GM21367 (cell line): ENCODE data around the gene ASS1.

Experiments used
- ATAC-seq: cut with Tn5 transposase; IDR thresholded peaks from one replicate; pipeline ENCODE4 v1.9.1; 2021; ENCODE audit not compliant: unreplicated experiment

Gene ASS1

DNA sequence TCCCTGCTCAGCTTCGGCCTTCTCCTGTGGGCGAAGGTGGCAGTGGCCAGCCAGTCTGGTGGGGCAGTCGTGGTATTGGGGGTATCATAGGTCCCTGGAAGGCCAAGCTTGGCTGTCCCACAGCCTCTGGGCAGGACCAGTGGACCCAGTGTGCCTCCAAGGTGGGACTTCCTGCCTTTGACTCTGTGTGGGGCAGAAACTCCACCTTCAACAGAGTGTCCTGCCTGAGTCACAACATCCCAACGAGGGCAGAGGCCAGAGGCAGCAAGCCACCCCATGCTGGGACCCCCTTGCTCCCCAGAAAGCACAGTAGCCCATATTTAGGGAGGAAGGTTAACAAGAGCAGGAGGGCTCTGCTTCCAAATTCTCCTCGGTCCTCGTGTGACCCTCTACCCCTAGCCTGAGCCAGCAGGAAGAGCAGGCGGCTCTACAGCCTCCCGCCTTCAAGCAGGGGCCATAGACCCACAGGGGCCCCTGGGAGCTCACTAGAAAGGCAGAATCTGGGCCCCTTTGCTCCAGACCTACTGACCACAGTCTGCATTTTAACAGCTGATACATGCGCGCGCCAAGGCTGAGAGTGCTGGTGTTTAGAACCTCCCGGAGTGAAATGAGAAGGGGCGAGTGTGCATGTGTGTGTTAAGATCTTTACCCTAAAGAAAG lies 83.0 kb downstream of the ASS1 start:
- no peak for ATAC-seq

DNA sequence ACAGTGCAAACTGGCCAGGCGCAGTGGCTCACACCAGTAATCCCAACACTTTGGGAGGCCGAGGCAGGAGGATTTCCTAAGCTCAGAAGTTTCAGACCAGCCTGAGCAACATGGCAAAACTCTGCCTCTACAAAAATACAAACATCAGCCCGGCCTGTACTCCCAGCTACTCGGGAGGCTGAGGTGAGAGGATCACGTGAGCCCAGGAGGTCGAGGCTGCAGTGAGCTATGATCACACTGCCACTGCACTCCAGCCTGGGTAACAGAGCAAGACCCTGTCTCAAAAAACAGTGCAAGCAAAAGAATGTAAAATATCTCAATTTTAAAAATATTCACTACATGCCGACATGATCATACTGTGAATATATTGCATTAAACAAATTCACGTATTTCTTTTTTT lies 83.9 kb downstream of the ASS1 start:
- no peak for ATAC-seq

DNA sequence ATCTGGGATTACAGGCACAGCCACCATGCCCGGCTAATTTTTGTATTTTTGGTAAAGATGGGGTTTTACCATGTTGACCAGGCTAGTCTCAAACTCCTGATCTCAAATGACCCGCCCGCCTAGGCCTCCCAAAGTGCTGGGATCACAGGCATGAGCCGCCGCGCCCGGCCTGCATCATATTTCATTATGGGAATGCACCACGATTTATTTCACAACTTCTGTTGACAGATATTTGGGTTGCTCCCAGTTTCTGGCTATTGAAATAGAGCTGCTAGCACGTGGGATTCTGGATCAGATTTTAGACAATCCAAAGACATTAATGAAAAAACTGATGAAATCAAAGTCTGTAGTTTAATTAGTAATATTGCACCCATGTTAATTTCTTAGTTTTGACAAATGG lies 86.2 kb downstream of the ASS1 start:
- no peak for ATAC-seq

DNA sequence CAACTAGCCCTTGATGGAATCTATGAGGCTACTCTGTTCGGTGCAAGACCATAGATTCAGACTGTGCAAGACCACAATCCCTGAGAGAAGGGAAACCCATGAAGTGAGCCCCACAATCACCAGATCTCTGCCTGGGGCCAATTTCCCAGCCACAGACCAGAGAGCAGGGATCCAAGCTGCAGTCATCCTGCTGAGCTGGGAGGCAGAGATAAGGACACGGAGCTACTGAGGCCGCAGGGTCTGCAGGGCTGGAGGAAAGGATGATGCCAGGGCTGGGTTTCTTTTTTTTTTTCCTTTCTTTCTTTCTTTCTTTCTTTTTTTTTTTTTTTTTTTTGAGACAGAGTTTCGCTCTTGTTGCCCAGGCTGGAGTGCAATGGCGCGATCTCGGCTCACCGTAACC lies 86.9 kb downstream of the ASS1 start:
- ATAC-seq, result no peak

DNA sequence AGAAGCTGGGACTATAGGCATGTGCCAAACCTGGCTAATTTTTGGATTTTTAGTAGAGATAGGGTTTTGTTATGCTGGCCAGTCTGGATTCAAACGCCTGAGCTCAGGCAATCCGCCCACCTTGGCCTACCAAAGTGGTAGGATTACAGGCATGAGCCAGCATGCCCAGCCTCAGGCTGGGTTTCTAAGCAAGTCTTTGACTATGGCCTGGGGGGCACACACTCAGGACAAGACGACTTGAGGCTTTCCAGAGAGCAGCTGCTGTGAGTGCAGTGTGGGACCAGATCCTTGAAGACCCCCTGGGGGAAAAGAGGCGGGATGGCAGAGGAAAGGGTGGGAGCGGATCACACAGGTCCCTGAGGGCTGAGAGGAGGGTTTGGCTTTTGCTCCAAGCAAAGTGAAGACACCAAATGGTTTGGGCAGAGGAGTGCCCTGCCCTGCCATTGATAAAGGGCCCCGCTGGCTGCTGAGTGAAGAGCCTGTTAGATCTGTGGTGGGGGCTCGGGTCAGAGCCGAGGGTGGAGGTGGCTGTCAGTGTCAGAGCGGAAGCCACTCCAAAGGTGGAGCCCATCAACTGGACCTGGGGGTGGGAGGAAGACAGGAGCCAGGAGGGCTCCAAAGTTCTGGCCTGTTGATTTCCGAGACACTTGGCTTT lies 87.8 kb downstream of the ASS1 start:
- ATAC-seq, result no peak

DNA sequence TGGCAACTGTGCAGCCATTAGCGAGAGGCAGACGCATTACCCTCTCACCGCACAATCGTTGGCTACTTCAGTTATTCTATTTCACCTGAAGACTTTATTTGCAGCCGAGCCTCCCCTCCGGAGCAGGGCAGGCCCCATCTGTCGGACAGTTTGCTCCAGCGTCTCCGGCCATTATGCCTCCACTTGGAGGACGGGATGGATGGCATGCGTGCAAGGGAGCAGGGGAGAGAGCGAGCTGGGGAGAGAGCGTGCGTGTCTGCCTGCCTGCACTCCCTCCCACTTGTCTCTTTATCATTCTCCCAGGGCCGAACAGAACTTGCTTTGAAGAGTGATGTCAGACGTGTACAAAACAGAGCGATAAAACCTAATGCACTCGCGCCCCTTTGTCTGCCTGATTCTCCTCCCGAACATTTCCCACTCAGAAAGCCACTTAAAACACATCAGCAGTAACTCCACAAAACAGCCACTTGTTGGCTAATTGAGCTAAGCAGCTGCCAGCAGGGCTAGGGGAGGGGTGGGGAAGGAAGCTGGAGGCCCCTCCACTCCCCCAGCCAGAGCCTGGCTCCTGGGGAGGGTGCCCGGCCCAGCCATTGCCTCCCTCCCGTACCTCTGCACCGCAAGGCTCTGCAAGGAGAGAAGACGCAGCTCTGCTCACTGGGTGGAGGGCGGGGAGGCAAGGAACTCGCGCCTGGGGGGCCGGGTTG lies 91.2 kb downstream of the ASS1 start:
- ATAC-seq, result no peak

DNA sequence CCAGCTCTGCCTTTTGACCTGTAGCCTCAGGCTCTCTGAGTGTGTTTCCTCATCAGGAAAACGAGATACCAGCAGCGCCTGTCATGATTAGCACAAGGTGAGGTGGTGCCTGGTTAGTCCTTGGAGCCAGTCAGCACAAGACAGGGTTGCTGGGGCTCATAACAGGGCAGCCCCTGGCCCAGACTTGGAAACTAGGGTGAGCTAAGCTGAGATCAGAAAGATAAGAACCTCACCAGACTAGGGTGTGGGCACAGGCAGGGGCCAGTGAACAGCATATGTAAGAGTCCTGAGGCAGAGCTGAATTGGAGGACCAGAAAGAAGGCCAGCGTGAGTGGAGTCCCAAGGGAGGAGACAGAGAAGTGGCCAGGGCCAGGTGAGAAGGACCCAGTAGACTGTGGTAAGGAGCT lies 91.9 kb downstream of the ASS1 start:
- no peak for ATAC-seq

DNA sequence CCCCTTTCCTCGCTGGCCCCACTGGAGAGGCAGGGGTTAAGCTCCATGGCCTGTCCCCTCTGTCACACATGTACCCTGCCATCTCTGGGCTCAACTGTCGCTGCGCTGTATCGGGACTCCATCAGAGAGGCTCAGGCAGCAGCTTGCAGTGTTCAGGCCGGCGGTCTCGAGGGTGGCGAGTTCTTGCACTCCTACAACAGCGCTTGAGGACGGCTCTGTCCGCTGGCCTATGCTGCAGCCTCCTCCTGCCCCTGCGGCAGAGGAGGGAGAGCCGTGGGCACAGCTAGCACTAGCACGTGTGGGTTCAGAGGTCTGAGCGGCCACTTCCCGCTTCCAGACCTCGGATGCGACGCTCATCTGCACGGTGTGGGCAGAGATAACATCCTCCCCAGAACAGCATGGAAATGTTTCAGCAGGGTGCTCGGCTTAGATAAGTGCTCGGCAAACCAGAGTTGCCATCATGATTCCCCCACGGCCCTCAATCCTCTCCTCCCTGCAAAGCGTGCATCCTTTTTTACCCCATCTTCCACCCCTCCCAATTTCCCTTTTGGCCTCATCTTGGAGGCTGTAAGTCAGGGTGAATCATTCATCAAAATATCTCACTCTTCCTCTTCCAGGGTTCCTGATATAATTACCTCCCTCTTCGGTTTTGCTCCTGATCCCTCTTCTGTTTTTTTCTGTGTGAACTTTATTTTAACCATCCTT lies 92.7 kb downstream of the ASS1 start:
- no peak for ATAC-seq

DNA sequence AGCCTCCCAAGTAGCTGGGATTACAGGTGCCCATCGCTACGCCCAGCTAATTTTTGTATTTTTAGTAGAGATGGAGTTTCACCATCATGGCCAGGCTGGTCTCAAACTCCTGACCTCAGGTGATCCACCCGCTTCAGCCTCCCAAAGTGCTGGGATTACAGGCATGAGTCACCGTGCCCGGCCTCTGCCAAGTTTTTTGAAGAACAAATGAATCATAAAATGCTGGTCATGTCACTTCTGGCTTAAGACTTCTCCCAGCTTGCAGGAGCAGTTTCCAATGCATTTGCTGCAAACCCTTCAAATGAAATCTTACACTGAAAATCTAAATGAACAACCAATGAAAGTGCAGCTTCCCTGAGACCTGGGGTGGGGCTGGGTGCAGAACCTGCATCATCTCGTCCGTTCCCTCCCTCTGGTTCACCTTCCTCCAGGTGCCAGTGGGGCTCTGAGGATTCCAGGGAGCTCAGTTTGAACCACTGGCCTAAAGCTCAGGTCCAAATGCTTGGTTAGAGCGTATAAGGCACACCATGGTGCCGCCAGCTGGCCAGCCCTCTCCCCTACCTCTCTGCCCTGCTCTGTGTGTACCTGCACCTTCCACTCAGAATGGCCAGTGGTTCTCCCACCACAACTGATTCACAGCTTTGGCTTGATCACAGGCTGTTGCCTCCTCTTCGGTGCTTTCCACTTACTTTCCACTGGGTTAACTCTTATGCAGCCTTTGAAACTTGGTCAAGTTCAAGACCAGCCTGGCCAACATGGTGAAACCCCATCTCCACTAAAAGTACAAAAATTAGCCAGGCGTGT lies 94.9 kb downstream of the ASS1 start:
- no peak for ATAC-seq

DNA sequence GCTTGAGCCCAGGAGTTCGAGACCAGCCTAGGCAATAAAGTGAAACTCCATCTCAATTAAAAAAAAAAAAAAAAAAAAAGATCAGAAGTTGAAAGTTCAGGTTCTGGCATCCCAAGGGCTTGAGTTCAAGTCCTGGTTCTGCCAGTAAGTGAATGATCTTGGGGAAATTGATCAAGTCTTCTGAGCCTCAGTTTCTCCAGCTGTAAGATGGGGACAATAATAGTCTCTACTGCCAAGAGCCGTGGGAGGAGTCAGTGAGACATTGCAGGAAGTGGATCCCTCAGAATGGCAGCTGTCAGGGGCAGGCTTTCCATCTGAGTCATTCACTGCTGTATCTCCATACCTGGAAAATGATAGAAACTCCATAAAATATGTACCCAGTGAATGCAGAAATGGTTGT lies 96.8 kb downstream of the ASS1 start:
- ATAC-seq, result no peak

DNA sequence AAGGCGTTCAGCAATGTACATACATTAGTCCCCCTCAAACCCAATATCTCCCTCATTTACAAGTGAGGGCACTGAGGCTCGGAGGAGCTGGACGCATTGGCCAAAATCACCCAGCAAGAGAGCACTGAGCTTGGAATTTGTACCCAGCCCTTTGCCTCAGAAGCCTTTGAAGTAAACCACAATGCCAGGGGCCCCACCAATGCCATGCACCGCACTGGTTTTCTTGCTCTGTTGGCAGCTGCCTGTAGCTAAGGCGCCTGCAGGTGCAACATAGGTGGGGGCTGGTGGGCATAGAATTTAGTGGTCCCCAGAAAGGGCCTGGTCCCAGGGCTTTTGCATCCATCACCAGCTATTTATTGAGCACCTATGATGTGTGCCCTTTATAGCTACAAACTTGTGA lies 97.3 kb downstream of the ASS1 start:
- ATAC-seq, result no peak

DNA sequence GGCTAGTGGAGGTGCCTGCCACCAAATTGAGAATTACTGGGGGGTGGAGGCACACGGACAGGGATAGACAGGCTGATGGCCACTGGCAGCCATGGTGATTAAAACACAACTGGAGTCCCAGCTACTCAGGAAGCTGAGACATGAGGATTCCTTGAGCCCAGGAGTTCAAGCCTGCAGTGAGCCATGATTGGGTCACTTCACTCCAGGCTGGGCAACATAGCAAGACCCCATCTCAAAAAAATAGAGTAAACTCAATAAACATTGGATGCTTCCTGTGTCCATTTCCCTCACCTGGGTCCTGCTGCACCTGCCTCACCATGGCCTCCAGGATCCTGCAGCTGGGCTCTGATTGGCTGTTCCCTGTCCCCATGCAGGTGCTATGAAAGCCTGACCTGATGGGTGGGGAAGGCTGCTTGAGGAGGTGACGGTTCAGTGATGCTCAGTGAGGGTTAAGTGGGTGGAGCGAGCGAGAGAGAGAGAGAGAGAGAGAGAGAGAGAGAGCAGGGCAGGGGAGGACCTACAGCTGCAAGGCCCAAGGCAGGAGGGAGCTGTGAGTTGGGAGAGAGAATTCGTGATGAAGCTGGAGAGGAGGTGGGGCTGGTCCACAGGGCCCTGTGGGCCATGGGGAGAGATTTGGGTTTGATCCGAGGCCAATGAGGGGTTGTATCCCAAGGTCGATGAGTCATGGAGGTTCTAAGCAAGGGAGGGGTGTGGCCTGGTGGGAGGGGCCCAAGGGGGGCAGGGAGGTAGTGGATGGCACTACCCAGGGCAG lies 97.9 kb downstream of the ASS1 start:
- no peak for ATAC-seq

DNA sequence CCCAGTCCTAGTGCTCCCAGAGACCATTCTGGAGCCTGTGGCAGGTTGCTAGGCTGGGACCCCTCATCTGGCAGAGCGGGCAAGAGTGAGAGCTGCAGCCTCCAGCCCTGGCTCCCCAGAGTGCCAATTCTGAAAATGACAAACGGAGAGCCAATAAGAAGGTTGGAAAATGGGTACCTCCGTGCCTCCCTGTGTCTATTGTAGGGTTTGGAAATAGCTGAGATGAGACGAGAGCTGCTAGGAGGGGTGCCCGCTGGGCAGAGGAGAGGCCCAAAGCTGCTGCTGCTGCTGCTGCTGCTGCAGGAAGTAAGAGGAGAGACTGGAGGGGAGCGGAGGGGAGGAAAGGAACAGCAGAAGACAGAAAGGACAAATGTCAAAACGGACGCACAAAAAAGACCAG lies 98.6 kb downstream of the ASS1 start:
- no peak for ATAC-seq

DNA sequence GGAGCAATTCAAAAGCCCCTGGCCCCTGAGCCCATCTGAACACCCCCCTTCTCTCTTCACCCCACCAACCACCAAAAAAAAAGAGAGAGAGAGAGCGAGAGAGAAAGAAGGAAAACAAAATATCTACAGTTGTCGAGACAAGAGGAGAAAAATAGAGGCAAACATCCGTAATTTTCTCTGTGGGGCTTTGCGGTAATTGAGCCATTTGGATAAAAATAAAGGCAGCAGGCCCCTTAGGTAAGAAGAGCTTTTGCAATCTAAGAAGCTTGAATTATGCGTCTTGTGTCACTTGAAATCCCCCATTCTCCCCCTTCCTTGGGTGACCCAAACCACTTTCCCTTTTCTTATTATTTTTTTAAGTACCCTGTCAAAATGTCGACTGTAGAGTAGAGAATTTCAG lies 99.1 kb downstream of the ASS1 start:
- no peak for ATAC-seq

DNA sequence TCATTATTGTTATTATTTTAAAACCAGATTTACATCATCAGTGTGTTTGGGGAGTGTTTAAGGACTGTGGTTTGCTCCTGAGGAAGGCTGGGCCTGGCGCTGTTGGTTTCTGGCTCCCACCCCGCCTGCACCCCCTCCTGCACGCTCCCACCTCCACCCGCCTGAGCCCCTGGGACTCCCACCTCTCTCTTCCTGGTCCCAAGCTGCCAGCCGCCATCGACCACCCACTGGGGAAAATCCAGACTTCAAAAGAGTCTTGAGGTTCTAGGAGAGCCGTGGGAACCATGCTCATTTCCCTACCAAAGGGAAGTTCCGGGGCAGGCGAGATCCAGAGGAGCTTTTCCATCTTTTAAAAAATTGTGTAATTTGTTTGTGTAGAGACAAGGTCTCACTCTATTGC lies 99.6 kb downstream of the ASS1 start:
- no peak for ATAC-seq

DNA sequence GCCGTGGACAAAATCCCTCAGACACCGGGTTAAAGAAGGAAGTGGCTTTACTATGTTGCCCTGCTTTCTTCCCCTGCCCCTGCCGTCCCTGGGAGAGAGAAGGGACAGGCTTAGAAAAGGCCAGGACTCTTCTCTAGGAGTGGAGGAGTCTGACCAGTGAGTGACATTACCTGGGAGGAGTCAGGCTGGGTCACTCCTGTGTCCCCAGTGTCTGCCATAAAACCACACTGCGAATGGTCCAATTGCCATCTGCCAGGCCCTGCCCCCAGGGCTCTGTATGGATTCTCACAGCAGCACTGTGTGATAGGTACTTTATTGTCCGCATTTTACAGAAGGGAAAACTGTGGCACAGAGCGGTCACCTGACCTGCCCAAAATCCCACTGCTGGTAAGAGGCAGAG lies 103.3 kb downstream of the ASS1 start:
- ATAC-seq, result no peak

DNA sequence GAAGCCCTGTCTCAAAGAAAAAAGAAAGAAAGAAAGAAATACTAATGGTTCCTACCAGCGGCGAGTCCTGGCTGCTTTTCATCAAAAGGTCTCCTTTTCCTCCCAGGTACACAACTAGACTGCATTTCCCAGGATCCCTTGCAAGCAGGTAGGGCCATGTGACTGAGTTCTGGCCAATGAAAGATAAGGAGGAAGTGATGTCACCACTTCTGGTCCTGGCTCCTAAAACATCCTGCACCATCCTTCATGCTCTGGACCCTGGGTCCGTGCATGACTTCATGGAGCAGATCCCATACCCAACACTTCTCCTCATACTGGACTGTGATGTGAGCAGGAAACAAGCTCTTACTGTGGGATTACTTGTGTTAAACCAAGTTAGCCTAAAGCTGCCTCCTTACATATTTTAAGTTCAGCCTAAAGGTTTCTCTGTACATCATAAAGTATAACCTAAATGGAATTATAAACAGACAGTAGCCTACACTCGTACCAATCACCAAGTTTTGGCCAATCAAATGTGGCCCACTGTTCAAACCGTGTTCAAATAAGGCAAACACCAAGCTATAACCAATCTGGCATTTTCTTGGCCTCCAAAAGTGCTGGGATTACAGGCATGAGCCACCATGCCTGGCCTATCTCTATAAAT lies 104.5 kb downstream of the ASS1 start:
- ATAC-seq, result no peak
